Endothelial cell of umbilical vein (primary cell): ENCODE measurements around the gene ANKMY1. TPM values are rescaled to one million over a fixed set of nuclear protein-coding genes. Genes with fewer than 3 reads are reported as not detected.

Source experiments
- BruUV-seq: library from RNA; stranded (reverse); fragments of 400-500 nt; replicated peaks from 2 replicates; lab custom pipeline; 2021; lab: Mats Ljungman, UMichigan
- CTCF ChIA-PET: fragments of 300-600, 350-600 bp; sonication (Branson Sonifier 250); formaldehyde crosslinking; loops from one replicate; lab custom pipeline; 2021; ENCODE audit warnings: antibody characterized with exemption, inconsistent platforms; lab: Charles Lee
- POLR2A ChIA-PET: fragments of 300-600, 350-600 bp; sonication (Branson Sonifier 250); formaldehyde crosslinking; loops from one replicate; lab custom pipeline; 2021; ENCODE audit warnings: antibody characterized with exemption, inconsistent platforms; lab: Charles Lee
- DNase-seq: peaks from one replicate; pipeline ENCODE4 v3.0.0-alpha.2; 2011; ENCODE audit warnings: low read depth, low spot score
- FAIRE-seq: peaks from 2 replicates; lab custom pipeline; 2011; peaks lifted over from hg19 to GRCh38; lab: Jason Lieb, UNC
- H2AFZ ChIP-seq: 2 replicates; pipeline ENCODE4 v1.6.0; 2012; ENCODE audit warnings: low read depth, low read length, control low read depth, inconsistent platforms
- H3K27ac ChIP-seq: 2 replicates; pipeline ENCODE4 v1.5.1; 2011; ENCODE audit warnings: low read depth, mild to moderate bottlenecking, control low read depth, low read length, moderate library complexity; ENCODE audit not compliant: insufficient read depth
- H3K27me3 ChIP-seq, 2 experiments: 2 replicates each; pipeline versions ENCODE4 v1.6.0 to v1.6.1; 2011; ENCODE audit warnings: low read length in 2 of 2, mixed read lengths in 1 of 2; ENCODE audit not compliant: control insufficient read depth in 2 of 2, insufficient read depth in 2 of 2
- H3K36me3 ChIP-seq, 2 experiments: 2 replicates in 1 of 2; 3 replicates in 1 of 2; pipeline ENCODE4 v1.5.1; 2011; ENCODE audit warnings: low read length in 2 of 2, mild to moderate bottlenecking in 1 of 2, moderate library complexity in 1 of 2; ENCODE audit not compliant: control insufficient read depth in 2 of 2, insufficient read depth in 2 of 2; ENCODE audit errors: extremely low read depth in 1 of 2
- H3K4me1 ChIP-seq: 3 replicates; pipeline ENCODE4 v1.5.1; 2011; ENCODE audit warnings: mild to moderate bottlenecking, low read length; ENCODE audit not compliant: control insufficient read depth, insufficient read depth; ENCODE audit errors: extremely low read depth
- H3K4me2 ChIP-seq: 2 replicates; pipeline ENCODE4 v1.6.1; 2011; ENCODE audit warnings: low read length, control low read depth, mixed read lengths; ENCODE audit not compliant: insufficient read depth
- H3K4me3 ChIP-seq, 3 experiments: fragments of 200-600 bp in 1 of 3; sonication (generic), shearing (Covaris generic) in 1 of 3; replicated peaks in 1 of 3; 2 replicates each; pipeline ENCODE4 v1.5.1; 2011 to 2016; ENCODE audit warnings: control low read depth in 3 of 3, low read length in 3 of 3, mild to moderate bottlenecking in 2 of 3, inconsistent platforms in 1 of 3, low read depth in 1 of 3, moderate library complexity in 1 of 3; ENCODE audit not compliant: insufficient read depth in 1 of 3
- H3K79me2 ChIP-seq: 2 replicates; pipeline ENCODE4 v1.6.0; 2012; ENCODE audit warnings: low read length, inconsistent platforms; ENCODE audit not compliant: control insufficient read depth, insufficient read depth
- H3K9ac ChIP-seq: replicated peaks from 2 replicates; pipeline ENCODE3; 2011; ENCODE audit warnings: low read length, control low read depth; ENCODE audit not compliant: insufficient read depth; ENCODE audit errors: extremely low read depth
- H3K9me1 ChIP-seq: replicated peaks from 3 replicates; pipeline ENCODE4 v1.6.0; 2011; ENCODE audit warnings: mild to moderate bottlenecking, low read length; ENCODE audit not compliant: control insufficient read depth, insufficient read depth; ENCODE audit errors: extremely low read depth
- H3K9me3 ChIP-seq: replicated peaks from 2 replicates; pipeline ENCODE4 v1.5.1; 2012; ENCODE audit warnings: low read length, inconsistent platforms; ENCODE audit not compliant: control insufficient read depth, insufficient read depth
- H4K20me1 ChIP-seq: replicated peaks from 2 replicates; pipeline ENCODE3; 2011; ENCODE audit warnings: mild to moderate bottlenecking, low read length; ENCODE audit not compliant: control insufficient read depth, insufficient read depth; ENCODE audit errors: extremely low read depth
- EZH2 ChIP-seq: IDR thresholded peaks from 2 replicates; pipeline ENCODE4 v1.6.1; 2012; ENCODE audit warnings: borderline replicate concordance, low read depth, mild to moderate bottlenecking, moderate library complexity, low read length, inconsistent platforms; ENCODE audit not compliant: severe bottlenecking
- FOS ChIP-seq: IDR thresholded peaks from 2 replicates; pipeline ENCODE4 v1.6.1; 2011; ENCODE audit warnings: mild to moderate bottlenecking, low read length, moderate library complexity, borderline replicate concordance; ENCODE audit not compliant: insufficient read depth
- GATA2 ChIP-seq: IDR thresholded peaks from 2 replicates; pipeline ENCODE4 v1.7.0; 2011; ENCODE audit warnings: low read depth, mild to moderate bottlenecking, moderate library complexity, mixed read lengths, low read length; ENCODE audit not compliant: insufficient read length, insufficient read depth
- POLR2A ChIP-seq: IDR thresholded peaks from 2 replicates; pipeline ENCODE4 v1.6.1; 2012; ENCODE audit warnings: low read depth, mild to moderate bottlenecking, control low read depth, low read length
- POLR2AphosphoS5 ChIP-seq: IDR thresholded peaks from 2 replicates; pipeline ENCODE4 v1.6.1; 2012; ENCODE audit warnings: low read depth, mild to moderate bottlenecking, control low read depth, low read length, moderate library complexity; ENCODE audit not compliant: insufficient read depth
- dilution Hi-C: fragments of 300-500 bp; cut with MboI; formaldehyde crosslinking; loops from one replicate; pipeline ENCODE4 v1.15.0; 2019; ENCODE audit warnings: low sequenced_read_pairs; ENCODE audit not compliant: extremely low pct_ligation_motif_present
- intact Hi-C: fragments of 100-400 bp; cut with micrococcal nuclease; formaldehyde crosslinking; loops from one replicate; pipeline ENCODE4 v1.10.0; 2022
- polyA plus RNA-seq, 4 experiments: library from polyadenylated mRNA; depleted of rRNA in 3 of 4; stranded (reverse) in 3 of 4; unstranded in 1 of 4; fragments of >200 nt; gene quantifications; 2 replicates each; pipeline versions ENCODE4 v1.2.1 to v1.2.3, GENCODE V29; 2011 to 2012; ENCODE audit warnings: missing spikeins in 1 of 4
- total RNA-seq: library from RNA; stranded (reverse); gene quantifications from 2 replicates; pipeline ENCODE4 v1.2.3, GENCODE V29; 2021

Gene ANKMY1
- total and polyA plus RNA-seq, 2 donors (not counting 3 experiments of a cell fraction or from before 2014, with no cell fraction given): 9.0 to 16.0 TPM

DNA sequence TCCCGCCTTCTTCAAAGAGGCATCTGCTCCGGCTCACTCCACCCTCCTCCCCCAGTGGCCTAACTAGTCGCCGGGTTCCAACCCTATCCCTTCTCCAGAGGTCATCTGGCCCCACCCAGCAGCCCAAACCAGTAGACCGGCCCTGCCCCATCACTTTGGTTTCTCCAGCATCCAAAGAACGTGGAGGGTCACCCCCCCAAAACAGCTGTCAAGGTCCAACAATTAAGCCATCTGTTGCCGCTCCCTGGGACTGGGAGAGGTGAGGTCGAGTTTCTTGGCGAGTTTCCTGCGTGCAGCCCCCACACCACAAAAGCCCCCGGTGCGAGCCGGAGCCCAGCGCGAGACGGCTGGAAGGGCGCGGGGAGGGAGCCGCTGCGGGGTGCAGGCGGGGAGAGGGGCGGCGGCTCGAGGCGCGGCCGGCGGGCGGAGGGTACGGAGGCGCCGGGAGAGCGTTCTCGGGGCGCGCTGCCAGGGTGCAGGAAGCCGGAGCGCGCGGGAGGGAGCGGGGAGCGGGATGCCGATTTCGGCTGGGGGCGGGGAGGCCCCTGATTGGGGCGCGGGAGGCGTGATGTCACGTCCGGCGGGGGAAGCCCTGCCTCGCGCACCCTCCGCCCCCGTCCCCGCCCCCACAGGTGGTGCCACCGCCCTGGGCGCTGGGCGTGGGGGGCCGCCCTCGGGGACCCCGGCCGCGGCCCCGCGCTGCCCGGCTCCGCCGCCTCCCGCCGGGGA is 122.9 kb downstream of the ANKMY1 start:
- POLR2A ChIA-PET: no interaction called here
- no peak for FAIRE-seq

DNA sequence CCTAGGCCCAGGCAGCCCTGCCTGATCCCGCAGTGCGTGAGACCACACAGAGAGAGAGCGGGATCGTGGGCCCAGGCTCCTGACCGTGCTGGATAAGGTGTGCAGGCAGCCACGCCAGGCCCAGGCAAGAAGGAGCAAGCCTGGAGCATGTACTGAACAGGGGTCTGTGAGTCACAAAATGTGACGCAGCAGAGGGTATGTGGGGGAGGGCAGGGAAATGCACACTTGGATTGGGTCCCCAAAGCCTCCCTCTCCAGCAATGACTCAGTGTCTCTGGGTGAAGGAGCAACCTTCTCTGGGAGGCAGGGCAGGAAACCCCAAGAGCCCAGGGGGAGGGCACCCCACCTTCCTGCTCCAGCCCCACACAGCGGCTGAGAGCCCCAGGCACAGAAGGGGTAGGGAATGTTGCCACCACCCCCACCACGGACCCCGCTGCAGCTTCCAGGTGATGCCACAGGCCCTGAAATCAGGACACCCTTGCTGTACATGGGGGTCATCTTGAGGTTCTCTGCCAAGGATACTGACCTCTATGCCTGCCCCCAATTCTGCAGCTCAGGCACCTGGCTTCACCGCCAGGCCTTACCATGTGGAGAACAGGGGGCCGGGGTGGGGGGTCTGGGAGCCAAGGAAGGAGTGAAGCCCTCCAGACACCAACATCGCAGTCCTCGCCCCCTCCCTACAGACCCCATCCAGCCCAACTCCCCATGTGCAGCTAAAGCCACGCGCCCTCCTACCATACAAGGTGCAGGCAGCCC is 123.6 kb downstream of the ANKMY1 start:
- peak; percentile 31 for FAIRE-seq
- Histone ChIP-seq H3K79me2 (no peaks in the 10 kb centered on the region), H3K9ac (no peak overlapping the region)

More for the DNA sequence above, 122.9 kb downstream of the ANKMY1 start:
- TF ChIP-seq POLR2AphosphoS5 (peak; percentile 25), POLR2A (no peak)
- H3K4me2 ChIP-seq: peak overlapping the region; percentile 43
- DNase-seq: no peak
- no peak overlapping the region for H3K27ac ChIP-seq
- CTCF ChIA-PET: interaction anchor here (1.0 kb wide), 1 partner anchor 202 kb away, joined by 4 read pairs; no protein-coding TSS in a partner anchor
- H3K79me2 ChIP-seq: no peaks in the 10 kb centered on the region
- no peak overlapping the region for H3K9ac ChIP-seq
- H3K36me3 ChIP-seq: no peaks in the 10 kb centered on the region
- dilution Hi-C loops (no loop called here), intact Hi-C loops (loop anchor here (1.0 to 5.0 kb wide), 6 partner anchors 18 to 410 kb away; partner anchors contain the start of genes NDUFA10 and RNPEPL1)
- BruUV-seq: no TSS peak
- H4K20me1 ChIP-seq: no peaks in the 10 kb centered on the region
- H3K4me3 ChIP-seq: peak overlapping the region; percentile 12 to 36 (median 26)
- peak overlapping the region; percentile 80 for H2AFZ ChIP-seq
- no peaks in the 10 kb centered on the region for H3K4me1 ChIP-seq
- H3K9me1 ChIP-seq: no peaks in the 10 kb centered on the region
- H3K27me3 ChIP-seq: peaks cover 7 to 15% of the 10 kb centered on the region in 2 experiments
- H3K9me3 ChIP-seq: no peaks in the 10 kb centered on the region

More for the DNA sequence above, 123.6 kb downstream of the ANKMY1 start:
- Histone ChIP-seq H3K36me3 (no peaks in the 10 kb centered on the region), H3K4me1 (no peaks in the 10 kb centered on the region), H4K20me1 (no peaks in the 10 kb centered on the region), H3K4me3 (no peak overlapping the region), H3K9me3 (no peaks in the 10 kb centered on the region), H2AFZ (no peak overlapping the region), H3K4me2 (no peak overlapping the region), H3K27ac (no peak overlapping the region), H3K27me3 (peaks cover 7 to 15% of the 10 kb centered on the region in 2 experiments), H3K9me1 (no peaks in the 10 kb centered on the region)
- TF ChIP-seq GATA2 (no peak), POLR2AphosphoS5 (peak; percentile 8), FOS (peak; percentile 32), EZH2 (no peak)
- intact Hi-C loops: loop anchor here (2.0 kb wide), 2 partner anchors 47 to 113 kb away; no protein-coding TSS in a partner anchor
- peak; percentile 22 for DNase-seq
- CTCF ChIA-PET: interaction anchor here (1.0 kb wide), 1 partner anchor 201 kb away, joined by 4 read pairs; no protein-coding TSS in a partner anchor
- POLR2A ChIA-PET: no interaction called here
- dilution Hi-C loops: no loop called here
- BruUV-seq: no TSS peak
